GM12891 (cell line): ENCODE measurements around the gene BAIAP3.

Source experiments
- POLR2AphosphoS5 ChIP-seq: IDR thresholded peaks from 2 replicates; pipeline ENCODE4 v1.6.1; 2011; ENCODE audit warnings: low read depth, low read length, control low read depth
- TAF1 ChIP-seq: IDR thresholded peaks from 2 replicates; pipeline ENCODE4 v1.6.1; 2011; ENCODE audit warnings: low read depth, low read length, control low read depth

GRCh38 chr16:1331712-1332617 lies 1.5 kb upstream of the BAIAP3 start:
- no peak for TF ChIP-seq POLR2AphosphoS5
- no peak for TF ChIP-seq TAF1
